ENCODE results near the gene GPC5.
"Not testable (repeated sequence)": the region's sequence is repeated elsewhere in the genome, so short reads cannot be mapped to it uniquely, and the experiment has no call there.

The GPC5 gene

DNA sequence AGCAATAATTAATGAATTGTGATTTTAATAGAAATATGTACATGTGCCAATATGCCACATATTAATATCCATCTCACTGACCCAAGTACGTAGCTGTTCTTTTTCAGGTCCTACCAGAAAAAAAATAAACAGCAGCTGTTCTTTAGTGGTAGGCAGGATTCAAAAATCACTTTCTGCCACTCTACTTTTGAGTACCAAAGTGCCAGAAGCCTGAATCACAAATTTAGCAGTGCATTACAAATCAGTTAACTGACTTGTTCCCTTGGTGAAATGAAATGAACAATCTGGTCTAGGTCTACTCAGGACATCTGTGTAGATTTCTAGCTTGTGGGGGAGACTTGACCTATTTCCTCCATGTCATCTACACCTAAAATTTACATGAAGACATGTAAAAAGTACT is 1052.6 kb downstream of the GPC5 start:
- Mint-ChIP-seq H3K27ac (no peak overlapping the region), H3K9me3 (peaks cover 7% of the 10 kb centered on the region), H3K4me3 (no peak overlapping the region), H3K4me1 (ENCODE audit: low read depth) (no peaks in the 10 kb centered on the region), H3K36me3 (ENCODE audit: low read depth) (no peaks in the 10 kb centered on the region), H3K27me3 (no peaks in the 10 kb centered on the region)
- intact Hi-C loops (cut with micrococcal nuclease), result no loop called here

GRCh38 chr13:92452840-92453239 is 1054.4 kb downstream of the GPC5 start:
- Mint-ChIP-seq H3K27me3 (no peaks in the 10 kb centered on the region), H3K4me3 (no peak overlapping the region), H3K27ac (no peak overlapping the region), H3K9me3 (peaks cover 20% of the 10 kb centered on the region), H3K36me3 (ENCODE audit: low read depth) (no peaks in the 10 kb centered on the region), H3K4me1 (ENCODE audit: low read depth) (no peaks in the 10 kb centered on the region)
- intact Hi-C loops (cut with micrococcal nuclease), result no loop called here

GRCh38 chr13:92459306-92459705 is 1060.9 kb downstream of the GPC5 start:
- intact Hi-C loops (cut with micrococcal nuclease), result no loop called here
- H3K4me3 Mint-ChIP-seq, result no peak overlapping the region
- no peaks in the 10 kb centered on the region for H3K36me3 Mint-ChIP-seq (ENCODE audit: low read depth)
- H3K27ac Mint-ChIP-seq, result no peak overlapping the region
- H3K9me3 Mint-ChIP-seq, result peaks cover 44% of the 10 kb centered on the region
- no peaks in the 10 kb centered on the region for H3K4me1 Mint-ChIP-seq (ENCODE audit: low read depth)
- H3K27me3 Mint-ChIP-seq, result no peaks in the 10 kb centered on the region

DNA sequence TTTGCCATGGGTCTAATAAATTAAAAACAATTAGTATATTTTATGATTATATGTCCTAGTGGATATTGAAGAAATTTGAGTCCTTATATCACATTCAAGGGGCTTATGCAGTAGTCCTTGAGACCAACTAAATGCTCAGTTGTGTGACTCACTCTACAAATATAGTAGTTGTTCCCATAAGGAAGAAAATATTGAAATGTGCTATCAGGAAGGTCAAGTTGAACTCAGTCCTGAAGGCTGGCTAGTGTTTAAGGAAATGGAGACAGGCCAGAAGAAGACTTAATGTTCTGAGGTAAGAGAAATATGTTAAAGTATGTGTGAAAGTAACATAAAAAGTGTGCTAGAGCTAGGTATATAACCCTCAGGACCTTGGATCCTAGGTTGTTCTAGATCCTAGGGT is 1062.1 kb downstream of the GPC5 start:
- no peaks in the 10 kb centered on the region for H3K27me3 Mint-ChIP-seq
- no peak overlapping the region for H3K4me3 Mint-ChIP-seq
- no peaks in the 10 kb centered on the region for H3K4me1 Mint-ChIP-seq (ENCODE audit: low read depth)
- H3K36me3 Mint-ChIP-seq (ENCODE audit: low read depth), result no peaks in the 10 kb centered on the region
- intact Hi-C loops (cut with micrococcal nuclease), result no loop called here
- no peak overlapping the region for H3K27ac Mint-ChIP-seq
- H3K9me3 Mint-ChIP-seq, result peaks cover 44% of the 10 kb centered on the region

- H3K9me3 Mint-ChIP-seq, result peaks cover 39% of the 10 kb centered on the region
- intact Hi-C loops (cut with micrococcal nuclease), result no loop called here
- no peaks in the 10 kb centered on the region for H3K27me3 Mint-ChIP-seq
- H3K4me1 Mint-ChIP-seq (ENCODE audit: low read depth), result no peaks in the 10 kb centered on the region
- no peaks in the 10 kb centered on the region for H3K36me3 Mint-ChIP-seq (ENCODE audit: low read depth)
- no peak overlapping the region for H3K4me3 Mint-ChIP-seq
- no peak overlapping the region for H3K27ac Mint-ChIP-seq
Observed at GRCh38 chr13:92461402-92461801, 1063.0 kb downstream of the GPC5 start.

DNA sequence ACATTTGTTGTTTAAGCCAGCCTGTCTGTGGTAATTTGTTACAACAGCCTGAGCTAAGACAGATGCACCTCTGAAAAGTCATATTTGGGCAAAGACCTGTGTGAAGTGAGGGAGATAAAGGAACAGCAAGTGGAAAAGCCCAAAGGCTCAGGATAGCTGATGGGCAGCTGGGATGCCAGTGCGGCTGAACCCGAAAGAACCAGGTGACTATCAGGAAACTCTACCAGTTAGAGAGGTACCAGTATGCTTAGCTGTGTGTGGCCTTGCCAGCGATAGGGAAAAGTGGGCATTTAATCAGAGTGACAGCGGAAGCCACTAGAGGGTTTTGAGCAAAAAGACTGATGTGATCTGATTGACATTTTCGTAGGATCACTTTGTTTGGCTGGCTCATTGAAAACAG is 1063.4 kb downstream of the GPC5 start:
- intact Hi-C loops (cut with micrococcal nuclease), result no loop called here
- Mint-ChIP-seq H3K9me3 (peaks cover 34% of the 10 kb centered on the region), H3K27ac (no peak overlapping the region), H3K4me1 (ENCODE audit: low read depth) (no peaks in the 10 kb centered on the region), H3K36me3 (ENCODE audit: low read depth) (no peaks in the 10 kb centered on the region), H3K27me3 (no peaks in the 10 kb centered on the region), H3K4me3 (no peak overlapping the region)

DNA sequence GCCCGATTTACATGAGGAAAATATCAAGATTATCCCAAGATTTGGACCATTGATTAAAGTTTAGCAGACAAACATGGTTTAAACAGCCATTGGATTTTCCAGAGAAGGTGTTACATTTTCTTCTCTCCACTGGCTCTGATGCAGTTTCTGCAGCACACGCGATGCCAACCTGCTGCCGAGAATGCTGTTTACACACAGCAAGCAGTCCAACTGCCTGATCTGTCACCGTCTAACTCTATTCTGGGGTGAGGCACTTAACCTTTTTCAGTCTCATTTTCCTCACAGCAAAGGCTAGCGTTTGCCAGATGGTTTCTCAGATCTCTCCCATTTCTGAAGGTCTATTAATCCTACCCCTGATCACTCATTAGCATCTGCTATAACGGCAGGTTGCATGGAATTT is 1064.7 kb downstream of the GPC5 start:
- Mint-ChIP-seq H3K4me1 (ENCODE audit: low read depth) (no peaks in the 10 kb centered on the region), H3K4me3 (no peak overlapping the region), H3K36me3 (ENCODE audit: low read depth) (no peaks in the 10 kb centered on the region), H3K27me3 (no peaks in the 10 kb centered on the region), H3K27ac (no peak overlapping the region), H3K9me3 (peaks cover 22% of the 10 kb centered on the region)
- intact Hi-C loops (cut with micrococcal nuclease), result no loop called here

GRCh38 chr13:92473765-92474475 is 1075.5 kb downstream of the GPC5 start:
- no peak overlapping the region for H3K27ac Mint-ChIP-seq
- intact Hi-C loops (cut with micrococcal nuclease), result no loop called here
- no peaks in the 10 kb centered on the region for H3K4me1 Mint-ChIP-seq (ENCODE audit: low read depth)
- H3K9me3 Mint-ChIP-seq, result peaks cover 11% of the 10 kb centered on the region
- no peak overlapping the region for H3K4me3 Mint-ChIP-seq
- H3K27me3 Mint-ChIP-seq, result no peaks in the 10 kb centered on the region
- H3K36me3 Mint-ChIP-seq (ENCODE audit: low read depth), result no peaks in the 10 kb centered on the region

GRCh38 chr13:92480387-92480786 is 1082.0 kb downstream of the GPC5 start:
- Mint-ChIP-seq H3K4me1 (ENCODE audit: low read depth) (no peaks in the 10 kb centered on the region), H3K27ac (no peak overlapping the region), H3K36me3 (ENCODE audit: low read depth) (no peaks in the 10 kb centered on the region), H3K4me3 (no peak overlapping the region), H3K9me3 (peaks cover 53% of the 10 kb centered on the region), H3K27me3 (no peaks in the 10 kb centered on the region)
- intact Hi-C loops (cut with micrococcal nuclease), result no loop called here

DNA sequence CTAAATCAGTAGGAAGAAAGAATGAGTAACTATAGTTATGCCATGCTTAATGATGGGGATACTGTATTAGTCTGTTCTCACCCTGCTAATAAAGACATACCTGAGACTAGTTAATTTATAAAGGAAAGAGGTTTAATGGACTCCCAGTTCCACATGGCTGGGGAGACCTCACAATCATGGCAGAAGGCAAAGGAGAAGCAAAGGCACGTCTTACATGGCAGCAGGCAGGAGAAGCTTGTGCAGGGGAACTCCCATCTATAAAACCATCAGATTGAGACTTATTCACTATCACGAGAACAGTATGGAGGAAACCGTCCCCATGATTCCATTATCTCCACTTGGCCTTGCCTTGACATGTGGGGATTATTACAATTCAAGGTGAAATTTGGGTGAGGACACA is 1084.4 kb downstream of the GPC5 start:
- H3K4me1 Mint-ChIP-seq (ENCODE audit: low read depth); H3K36me3 Mint-ChIP-seq (ENCODE audit: low read depth); intact Hi-C loops (cut with micrococcal nuclease); H3K4me3 Mint-ChIP-seq; H3K27me3 Mint-ChIP-seq; H3K27ac Mint-ChIP-seq: not testable (repeated sequence)
- peaks cover 53% of the 10 kb centered on the region for H3K9me3 Mint-ChIP-seq

GRCh38 chr13:92483894-92484293 is 1085.5 kb downstream of the GPC5 start:
- no peak overlapping the region for H3K4me3 Mint-ChIP-seq

DNA sequence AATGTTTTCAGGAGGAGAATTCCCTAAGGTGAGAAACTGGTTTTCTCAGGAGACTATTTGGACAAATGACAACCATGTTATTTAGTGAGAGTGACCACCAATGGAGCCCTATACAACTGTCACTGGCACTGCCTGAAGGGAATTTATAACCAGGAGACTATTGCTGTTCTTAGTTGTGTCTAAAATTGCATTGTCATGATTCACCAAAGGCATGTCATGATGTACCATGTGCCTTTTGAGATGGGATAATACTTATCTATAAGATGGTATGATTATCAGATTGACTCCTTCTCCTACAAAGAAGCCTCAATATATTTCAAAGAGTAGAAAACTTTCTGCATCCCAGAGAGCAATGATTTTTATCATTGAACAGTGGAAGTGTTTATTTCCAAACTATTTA is 1088.8 kb downstream of the GPC5 start:
- intact Hi-C loops (cut with micrococcal nuclease), result no loop called here
- no peak overlapping the region for H3K4me3 Mint-ChIP-seq
- H3K36me3 Mint-ChIP-seq (ENCODE audit: low read depth), result no peaks in the 10 kb centered on the region
- H3K27ac Mint-ChIP-seq, result no peak overlapping the region
- no peaks in the 10 kb centered on the region for H3K27me3 Mint-ChIP-seq
- H3K9me3 Mint-ChIP-seq, result peaks cover 9% of the 10 kb centered on the region
- no peaks in the 10 kb centered on the region for H3K4me1 Mint-ChIP-seq (ENCODE audit: low read depth)

More at GRCh38 chr13:92483894-92484293, 1085.5 kb downstream of the GPC5 start:
- Mint-ChIP-seq H3K27ac (no peak overlapping the region), H3K9me3 (peaks cover 42% of the 10 kb centered on the region), H3K36me3 (ENCODE audit: low read depth) (no peaks in the 10 kb centered on the region), H3K27me3 (no peaks in the 10 kb centered on the region), H3K4me1 (ENCODE audit: low read depth) (no peaks in the 10 kb centered on the region)
- intact Hi-C loops (cut with micrococcal nuclease), result no loop called here

DNA sequence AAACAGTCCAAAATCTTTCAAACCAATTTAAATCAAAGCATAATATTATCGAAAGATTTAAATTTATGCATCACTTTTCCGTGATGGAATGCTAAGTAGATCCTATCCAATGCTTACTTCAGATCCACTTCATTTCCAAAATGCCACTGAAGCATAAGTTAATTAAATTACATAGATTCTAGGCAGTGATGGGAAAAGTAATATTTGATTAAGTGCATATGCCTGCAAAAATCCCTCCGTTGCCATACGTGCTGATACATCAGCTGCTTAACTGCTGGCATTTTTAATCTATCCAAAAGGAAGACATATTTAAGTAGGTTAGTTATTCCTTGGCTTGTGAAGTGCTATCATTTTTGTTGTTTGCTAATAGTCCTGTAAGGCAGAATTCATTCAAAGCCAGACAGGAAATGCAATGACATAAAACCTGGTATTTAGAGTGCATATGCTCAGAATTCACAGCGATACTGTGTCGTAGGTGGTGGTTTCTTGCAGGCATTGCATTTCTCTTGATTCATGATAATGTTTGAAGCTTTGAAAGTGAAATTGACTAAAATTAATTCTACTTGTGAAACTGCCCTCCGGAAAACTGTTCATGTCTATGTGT is 1089.9 kb downstream of the GPC5 start:
- no peak overlapping the region for H3K27ac Mint-ChIP-seq

GRCh38 chr13:92491839-92492238 is 1093.4 kb downstream of the GPC5 start:
- intact Hi-C loops (cut with micrococcal nuclease), result no loop called here
- Mint-ChIP-seq H3K4me1 (ENCODE audit: low read depth) (no peaks in the 10 kb centered on the region), H3K4me3 (no peak overlapping the region), H3K27me3 (no peaks in the 10 kb centered on the region), H3K9me3 (peaks cover 9% of the 10 kb centered on the region), H3K36me3 (ENCODE audit: low read depth) (no peaks in the 10 kb centered on the region), H3K27ac (no peak overlapping the region)

More for the DNA sequence above, 1089.9 kb downstream of the GPC5 start:
- Mint-ChIP-seq H3K4me1 (ENCODE audit: low read depth) (no peaks in the 10 kb centered on the region), H3K9me3 (no peaks in the 10 kb centered on the region), H3K36me3 (ENCODE audit: low read depth) (no peaks in the 10 kb centered on the region), H3K4me3 (no peak overlapping the region), H3K27me3 (no peaks in the 10 kb centered on the region)
- intact Hi-C loops (cut with micrococcal nuclease), result no loop called here

DNA sequence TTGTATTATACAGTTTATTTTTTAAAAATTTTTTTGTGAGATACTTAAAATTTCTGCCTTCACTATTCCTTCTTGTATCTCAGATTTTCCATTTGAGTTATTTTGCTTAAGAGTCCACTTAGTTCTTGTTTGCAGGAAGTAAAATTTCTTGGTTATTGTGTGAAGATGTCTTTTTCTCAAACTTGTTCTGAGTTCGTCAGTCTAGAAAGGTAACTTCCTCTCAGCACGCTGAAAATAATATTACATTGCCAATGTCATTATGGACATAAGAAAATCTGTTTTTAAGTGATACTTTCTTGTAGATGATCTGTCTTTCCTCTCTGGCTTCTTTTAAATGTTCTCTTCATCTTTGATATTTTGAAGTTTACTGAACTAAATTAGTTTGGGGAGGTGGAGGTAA is 1096.5 kb downstream of the GPC5 start:
- no peaks in the 10 kb centered on the region for H3K4me1 Mint-ChIP-seq (ENCODE audit: low read depth)
- H3K27ac Mint-ChIP-seq, result no peak overlapping the region
- no peak overlapping the region for H3K4me3 Mint-ChIP-seq
- H3K27me3 Mint-ChIP-seq, result no peaks in the 10 kb centered on the region
- H3K36me3 Mint-ChIP-seq (ENCODE audit: low read depth), result no peaks in the 10 kb centered on the region
- H3K9me3 Mint-ChIP-seq, result peaks cover 36% of the 10 kb centered on the region
- intact Hi-C loops (cut with micrococcal nuclease), result no loop called here
